Adrenal gland (tissue), 5 donors: ENCODE results near the gene KAT6B.

Source experiments
- POLR2A ChIP-seq, 2 donors: fragments of 450-650 bp; IDR thresholded peaks; one replicate each; pipeline ENCODE4 v1.6.1; 2017; ENCODE audit warnings: antibody characterized with exemption in 2 of 2, mild to moderate bottlenecking in 2 of 2, moderate library complexity in 1 of 2
- TF ChIP-seq, protein P1 (sequence below), 6 experiments: fragments of 450-650 bp in 4 of 6; fragments of 200-600 bp in 2 of 6; sonication (generic) in 1 of 6; IDR thresholded peaks; 1 replicate in 5 of 6; 2 replicates in 1 of 6; pipeline versions ENCODE4 v1.5.1 to v1.8.0; 2016 to 2021; ENCODE audit warnings: antibody characterized with exemption in 6 of 6, mild to moderate bottlenecking in 2 of 6, moderate library complexity in 1 of 6
- donor health status: DM: no; HTN: no; CAD: no.

GRCh38 chr10:74963549-74963948, 137.1 kb downstream of the KAT6B start:
- no peak for TF ChIP-seq POLR2A (IDR thresholded peaks at IDR 0.05)
- TF ChIP-seq, protein P1, sequence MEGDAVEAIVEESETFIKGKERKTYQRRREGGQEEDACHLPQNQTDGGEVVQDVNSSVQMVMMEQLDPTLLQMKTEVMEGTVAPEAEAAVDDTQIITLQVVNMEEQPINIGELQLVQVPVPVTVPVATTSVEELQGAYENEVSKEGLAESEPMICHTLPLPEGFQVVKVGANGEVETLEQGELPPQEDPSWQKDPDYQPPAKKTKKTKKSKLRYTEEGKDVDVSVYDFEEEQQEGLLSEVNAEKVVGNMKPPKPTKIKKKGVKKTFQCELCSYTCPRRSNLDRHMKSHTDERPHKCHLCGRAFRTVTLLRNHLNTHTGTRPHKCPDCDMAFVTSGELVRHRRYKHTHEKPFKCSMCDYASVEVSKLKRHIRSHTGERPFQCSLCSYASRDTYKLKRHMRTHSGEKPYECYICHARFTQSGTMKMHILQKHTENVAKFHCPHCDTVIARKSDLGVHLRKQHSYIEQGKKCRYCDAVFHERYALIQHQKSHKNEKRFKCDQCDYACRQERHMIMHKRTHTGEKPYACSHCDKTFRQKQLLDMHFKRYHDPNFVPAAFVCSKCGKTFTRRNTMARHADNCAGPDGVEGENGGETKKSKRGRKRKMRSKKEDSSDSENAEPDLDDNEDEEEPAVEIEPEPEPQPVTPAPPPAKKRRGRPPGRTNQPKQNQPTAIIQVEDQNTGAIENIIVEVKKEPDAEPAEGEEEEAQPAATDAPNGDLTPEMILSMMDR (IDR thresholded peaks at IDR 0.05), result no peak
